Measurements from ENCODE around the gene CDT1. TPM values are rescaled to one million over a fixed set of nuclear protein-coding genes. Genes with fewer than 3 reads are reported as not detected.

CDT1 gene
- total and polyA plus RNA-seq, 10 of the 15 experiments (the other 5 are each of a cell fraction or from before 2014, with no cell fraction given): 0.50 to 87.6 (median 8.8) TPM

DNA sequence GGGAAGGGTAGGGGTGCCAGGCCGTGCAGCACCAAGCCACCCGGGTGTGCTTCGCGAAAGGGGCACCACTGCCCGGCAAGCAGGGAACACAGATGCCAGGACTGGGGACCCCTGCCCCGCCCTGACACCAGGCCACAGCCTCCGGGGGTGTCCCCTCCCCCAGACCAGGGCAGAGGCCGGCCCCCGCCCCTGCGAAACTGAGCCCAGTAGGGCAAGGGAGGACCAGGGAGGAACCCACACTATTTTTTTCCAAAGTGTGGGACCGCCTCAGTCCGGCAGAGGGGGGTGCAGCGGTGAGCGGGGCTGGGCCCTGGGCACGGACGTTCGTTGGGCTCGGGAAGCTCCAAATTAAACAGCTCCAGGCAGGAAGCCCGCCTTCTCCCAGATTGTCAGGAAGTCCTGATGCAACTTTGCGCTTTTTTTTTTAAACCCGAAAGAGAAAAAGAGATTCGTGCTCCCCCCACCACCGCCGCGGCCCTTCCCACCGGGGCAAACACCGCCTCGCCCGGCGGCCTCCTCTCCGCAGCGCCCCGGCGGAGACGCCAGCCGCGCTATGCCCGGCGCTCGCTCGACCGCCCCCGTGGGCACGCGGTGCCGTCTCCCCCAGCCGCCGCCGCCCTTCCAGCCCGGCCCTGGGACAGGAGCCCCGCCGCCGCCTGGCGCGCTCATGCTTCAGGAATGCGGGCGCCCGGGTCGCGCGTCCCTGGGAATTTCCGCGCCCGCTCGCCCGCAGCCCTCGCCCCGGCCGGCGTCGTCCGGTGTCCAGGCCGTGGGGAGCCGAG, 19.3 kb upstream of the CDT1 start (continued):
- no peak for TF ChIP-seq POLR2A (IDR thresholded peaks at IDR 0.05; ENCODE audit: low read depth, low read length)
- no peak for TF ChIP-seq JUNB (IDR thresholded peaks at IDR 0.05)
- no peak for TF ChIP-seq MEF2A (IDR thresholded peaks at IDR 0.05; ENCODE audit: insufficient read depth, low read depth, low read length)
- TF ChIP-seq, protein P1, sequence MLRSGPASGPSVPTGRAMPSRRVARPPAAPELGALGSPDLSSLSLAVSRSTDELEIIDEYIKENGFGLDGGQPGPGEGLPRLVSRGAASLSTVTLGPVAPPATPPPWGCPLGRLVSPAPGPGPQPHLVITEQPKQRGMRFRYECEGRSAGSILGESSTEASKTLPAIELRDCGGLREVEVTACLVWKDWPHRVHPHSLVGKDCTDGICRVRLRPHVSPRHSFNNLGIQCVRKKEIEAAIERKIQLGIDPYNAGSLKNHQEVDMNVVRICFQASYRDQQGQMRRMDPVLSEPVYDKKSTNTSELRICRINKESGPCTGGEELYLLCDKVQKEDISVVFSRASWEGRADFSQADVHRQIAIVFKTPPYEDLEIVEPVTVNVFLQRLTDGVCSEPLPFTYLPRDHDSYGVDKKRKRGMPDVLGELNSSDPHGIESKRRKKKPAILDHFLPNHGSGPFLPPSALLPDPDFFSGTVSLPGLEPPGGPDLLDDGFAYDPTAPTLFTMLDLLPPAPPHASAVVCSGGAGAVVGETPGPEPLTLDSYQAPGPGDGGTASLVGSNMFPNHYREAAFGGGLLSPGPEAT (IDR thresholded peaks at IDR 0.05; ENCODE audit: low read depth): 0 out of 2 replicates have a peak, but pooled peaks have one; percentile 30
- TF ChIP-seq SP1 (IDR thresholded peaks at IDR 0.05; ENCODE audit: low read depth, low read length): no peak
- TF ChIP-seq TAF1 (IDR thresholded peaks at IDR 0.05; ENCODE audit: borderline replicate concordance, low read depth, low read length): no peak
- TF ChIP-seq USF2 (IDR thresholded peaks at IDR 0.05; ENCODE audit: borderline replicate concordance, low read depth, low read length): no peak
- no peak for TF ChIP-seq HCFC1 (IDR thresholded peaks at IDR 0.05; ENCODE audit: low read length)
- TF ChIP-seq ZSCAN29 (IDR thresholded peaks at IDR 0.05): no peak
- TF ChIP-seq EGR1 (IDR thresholded peaks at IDR 0.05; ENCODE audit: borderline replicate concordance in 1 of 2, low read depth in 2 of 2, low read length in 2 of 2): peak in 1 of 2 experiments; percentile 36; a peak in 1 of 3 replicates
- no peak for TF ChIP-seq BCL3 (IDR thresholded peaks at IDR 0.05; ENCODE audit: borderline replicate concordance, insufficient read depth, low read depth, low read length, poor library complexity, severe bottlenecking)
- no peak for TF ChIP-seq ATF2 (IDR thresholded peaks at IDR 0.05; ENCODE audit: low read length)
- TF ChIP-seq PML (IDR thresholded peaks at IDR 0.05; ENCODE audit: low read length): no peak
- no peak for TF ChIP-seq MTA3 (IDR thresholded peaks at IDR 0.05; ENCODE audit: borderline replicate concordance, low read length)
- no peak for TF ChIP-seq STAT1 (conservative IDR thresholded peaks at IDR 0.05)
- TF ChIP-seq MYB (IDR thresholded peaks at IDR 0.05; ENCODE audit: borderline replicate concordance, low read depth, low read length): no peak
- TF ChIP-seq KLF5 (IDR thresholded peaks at IDR 0.05; ENCODE audit: partially characterized antibody): peak; percentile 28
- no peak for TF ChIP-seq CEBPB (IDR thresholded peaks at IDR 0.05; ENCODE audit: borderline replicate concordance in 1 of 2, low read depth in 2 of 2, low read length in 2 of 2)
- TF ChIP-seq LARP7 (IDR thresholded peaks at IDR 0.05): no peak
- no peak for TF ChIP-seq NFIC (IDR thresholded peaks at IDR 0.05; ENCODE audit: low read depth, low read length)
- no peak for TF ChIP-seq SUPT20H (IDR thresholded peaks at IDR 0.05; ENCODE audit: borderline replicate concordance, control insufficient read depth, low read depth, low read length)
- TF ChIP-seq IKZF1 (conservative IDR thresholded peaks at IDR 0.05): peak; percentile 62
- TF ChIP-seq KDM1A (IDR thresholded peaks at IDR 0.05; ENCODE audit: borderline replicate concordance): no peak
- TF ChIP-seq CHD4 (IDR thresholded peaks at IDR 0.05): no peak
- TF ChIP-seq CHD1 (IDR thresholded peaks at IDR 0.05; ENCODE audit: low read depth, low read length): 0 out of 2 replicates have a peak, but pooled peaks have one; percentile 66
- no peak for TF ChIP-seq ZNF24 (IDR thresholded peaks at IDR 0.05)
- TF ChIP-seq MXI1 (IDR thresholded peaks at IDR 0.05; ENCODE audit: low read depth, low read length): 0 out of 2 replicates have a peak, but pooled peaks have one; percentile 51
